Measurements from ENCODE around the gene CMIP. TPM values are rescaled to one million over a fixed set of nuclear protein-coding genes. Genes with fewer than 3 reads are reported as not detected.

Gene CMIP
- total RNA-seq, 1 experiment from 2014 or later = 63.7 TPM

- TF ChIP-seq, protein P1, sequence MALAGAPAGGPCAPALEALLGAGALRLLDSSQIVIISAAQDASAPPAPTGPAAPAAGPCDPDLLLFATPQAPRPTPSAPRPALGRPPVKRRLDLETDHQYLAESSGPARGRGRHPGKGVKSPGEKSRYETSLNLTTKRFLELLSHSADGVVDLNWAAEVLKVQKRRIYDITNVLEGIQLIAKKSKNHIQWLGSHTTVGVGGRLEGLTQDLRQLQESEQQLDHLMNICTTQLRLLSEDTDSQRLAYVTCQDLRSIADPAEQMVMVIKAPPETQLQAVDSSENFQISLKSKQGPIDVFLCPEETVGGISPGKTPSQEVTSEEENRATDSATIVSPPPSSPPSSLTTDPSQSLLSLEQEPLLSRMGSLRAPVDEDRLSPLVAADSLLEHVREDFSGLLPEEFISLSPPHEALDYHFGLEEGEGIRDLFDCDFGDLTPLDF (CRISPR knock-in tag; IDR thresholded peaks at IDR 0.05) = no peak
- TF ChIP-seq ARID4B (CRISPR knock-in tag; IDR thresholded peaks at IDR 0.05; ENCODE audit: borderline replicate concordance) (no peak), ESRRA (CRISPR knock-in tag; IDR thresholded peaks at IDR 0.05; ENCODE audit: borderline replicate concordance) (no peak)
- TF ChIP-seq, protein P2, sequence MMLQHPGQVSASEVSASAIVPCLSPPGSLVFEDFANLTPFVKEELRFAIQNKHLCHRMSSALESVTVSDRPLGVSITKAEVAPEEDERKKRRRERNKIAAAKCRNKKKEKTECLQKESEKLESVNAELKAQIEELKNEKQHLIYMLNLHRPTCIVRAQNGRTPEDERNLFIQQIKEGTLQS (CRISPR knock-in tag; conservative IDR thresholded peaks at IDR 0.05) = no peak
Measured at GRCh38 chr16:81432937-81433557, 11.6 kb upstream of the CMIP start (continued).

- CTCF ChIA-PET = interaction anchor here (0.7 kb wide), 1 partner anchor 31 kb away, joined by 3 read pairs; no protein-coding TSS in a partner anchor
- peaks cover 12% of the 10 kb centered on the region for H3K4me1 Mint-ChIP-seq
- H3K27ac Mint-ChIP-seq = no peak overlapping the region
- no peaks in the 10 kb centered on the region for H3K36me3 Mint-ChIP-seq
- no peak overlapping the region for H3K4me3 Mint-ChIP-seq
- no peak for DNase-seq (ENCODE audit: low spot score)
- POLR2A ChIA-PET = no interaction called here
- ATAC-seq = no peak
- no peaks in the 10 kb centered on the region; the same call in 1 of the 2 replicates for H3K27me3 Mint-ChIP-seq (ENCODE audit: low read depth)
- TF ChIP-seq SMAD3 (CRISPR knock-in tag; IDR thresholded peaks at IDR 0.05; ENCODE audit: borderline replicate concordance) (no peak), FOXP4 (CRISPR knock-in tag; IDR thresholded peaks at IDR 0.05) (no peak), ESRRA (CRISPR knock-in tag; IDR thresholded peaks at IDR 0.05; ENCODE audit: borderline replicate concordance) (no peak), RELA (CRISPR knock-in tag; IDR thresholded peaks at IDR 0.05; ENCODE audit: borderline replicate concordance) (no peak), MXD4 (CRISPR knock-in tag; IDR thresholded peaks at IDR 0.05; ENCODE audit: borderline replicate concordance) (no peak), FOXJ3 (CRISPR knock-in tag; IDR thresholded peaks at IDR 0.05; ENCODE audit: borderline replicate concordance) (no peak), NFATC4 (CRISPR knock-in tag; IDR thresholded peaks at IDR 0.05) (no peak), ZNF232 (CRISPR knock-in tag; IDR thresholded peaks at IDR 0.05) (no peak), PREB (CRISPR knock-in tag; IDR thresholded peaks at IDR 0.05; ENCODE audit: borderline replicate concordance) (no peak), NFYB (CRISPR knock-in tag; conservative IDR thresholded peaks at IDR 0.05; ENCODE audit: low read depth) (no peak), RORB (CRISPR knock-in tag; IDR thresholded peaks at IDR 0.05) (no peak), ZBTB43 (CRISPR knock-in tag; IDR thresholded peaks at IDR 0.05) (no peak)
- TF ChIP-seq, protein P3, sequence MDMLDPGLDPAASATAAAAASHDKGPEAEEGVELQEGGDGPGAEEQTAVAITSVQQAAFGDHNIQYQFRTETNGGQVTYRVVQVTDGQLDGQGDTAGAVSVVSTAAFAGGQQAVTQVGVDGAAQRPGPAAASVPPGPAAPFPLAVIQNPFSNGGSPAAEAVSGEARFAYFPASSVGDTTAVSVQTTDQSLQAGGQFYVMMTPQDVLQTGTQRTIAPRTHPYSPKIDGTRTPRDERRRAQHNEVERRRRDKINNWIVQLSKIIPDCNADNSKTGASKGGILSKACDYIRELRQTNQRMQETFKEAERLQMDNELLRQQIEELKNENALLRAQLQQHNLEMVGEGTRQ (CRISPR knock-in tag; IDR thresholded peaks at IDR 0.05) = no peak
- TF ChIP-seq, protein P1 (CRISPR knock-in tag; IDR thresholded peaks at IDR 0.05) = no peak
- TF ChIP-seq, protein P4, sequence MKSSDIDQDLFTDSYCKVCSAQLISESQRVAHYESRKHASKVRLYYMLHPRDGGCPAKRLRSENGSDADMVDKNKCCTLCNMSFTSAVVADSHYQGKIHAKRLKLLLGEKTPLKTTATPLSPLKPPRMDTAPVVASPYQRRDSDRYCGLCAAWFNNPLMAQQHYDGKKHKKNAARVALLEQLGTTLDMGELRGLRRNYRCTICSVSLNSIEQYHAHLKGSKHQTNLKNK (CRISPR knock-in tag; IDR thresholded peaks at IDR 0.05) = no peak
- no peaks in the 10 kb centered on the region for H3K9me3 Mint-ChIP-seq
Measured at GRCh38 chr16:81435103-81435502, 9.5 kb upstream of the CMIP start.

All from WTC11 (cell line).